Activated T-helper 1 cell treated with Interleukin-2 at 50 U/mL for 16 hours (primary cell): ENCODE data around the gene BAZ2B.
"Not testable (repeated sequence)": the region's sequence is repeated elsewhere in the genome, so short reads cannot be mapped to it uniquely, and the experiment has no call there.

ENCODE experiments used
- DNase-seq: peaks from one replicate; pipeline ENCODE4 v3.0.0-alpha.2; 2020; ENCODE audit warnings: low read depth

Gene BAZ2B

GRCh38 chr2:159411460-159411859, 204.9 kb downstream of the BAZ2B start:
- no peak for DNase-seq

- DNase-seq = no peak
These were observed 206.1 kb downstream of the BAZ2B start for GRCh38 chr2:159410276-159410675.

DNA sequence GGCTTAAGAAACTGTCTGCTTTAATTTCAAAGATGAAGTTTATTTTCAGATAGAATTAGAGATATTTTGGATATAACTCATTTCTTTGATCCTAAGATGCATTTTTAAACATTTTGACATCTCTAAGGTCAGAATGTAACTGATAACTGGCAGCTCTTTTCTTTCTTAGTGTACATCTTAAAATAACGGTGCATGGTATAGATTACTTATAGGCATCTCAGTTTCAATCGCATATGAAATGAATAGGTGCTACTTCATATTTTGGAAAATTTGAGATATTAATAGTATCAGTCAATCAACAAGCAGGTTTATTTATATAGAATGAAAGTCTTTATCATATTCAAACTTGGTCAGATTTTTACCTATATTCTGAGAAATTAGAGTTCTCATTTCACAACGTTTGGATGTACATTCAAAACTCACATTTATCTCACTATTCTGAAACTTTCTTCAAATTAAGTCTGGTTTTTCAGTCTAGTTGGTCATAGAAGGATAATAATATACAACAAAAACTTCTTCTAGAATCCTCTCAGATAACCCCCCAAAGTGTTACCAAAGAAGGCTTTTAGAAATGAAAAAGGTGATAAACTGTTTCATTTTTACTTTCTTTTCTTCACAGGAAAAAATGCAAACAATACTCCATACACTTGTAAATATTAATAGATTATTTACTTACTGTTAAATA, 207.1 kb downstream of the BAZ2B start:
- no peak for DNase-seq

- DNase-seq = no peak
These were observed 213.6 kb downstream of the BAZ2B start for GRCh38 chr2:159402790-159403189.

GRCh38 chr2:159402160-159402559, 214.2 kb downstream of the BAZ2B start:
- DNase-seq = not testable (repeated sequence)

GRCh38 chr2:159399716-159400415, 216.5 kb downstream of the BAZ2B start:
- DNase-seq = no peak

- no peak for DNase-seq
These were observed 219.5 kb downstream of the BAZ2B start for GRCh38 chr2:159396799-159397198.

GRCh38 chr2:159382447-159383028, 233.8 kb downstream of the BAZ2B start:
- DNase-seq = no peak

DNA sequence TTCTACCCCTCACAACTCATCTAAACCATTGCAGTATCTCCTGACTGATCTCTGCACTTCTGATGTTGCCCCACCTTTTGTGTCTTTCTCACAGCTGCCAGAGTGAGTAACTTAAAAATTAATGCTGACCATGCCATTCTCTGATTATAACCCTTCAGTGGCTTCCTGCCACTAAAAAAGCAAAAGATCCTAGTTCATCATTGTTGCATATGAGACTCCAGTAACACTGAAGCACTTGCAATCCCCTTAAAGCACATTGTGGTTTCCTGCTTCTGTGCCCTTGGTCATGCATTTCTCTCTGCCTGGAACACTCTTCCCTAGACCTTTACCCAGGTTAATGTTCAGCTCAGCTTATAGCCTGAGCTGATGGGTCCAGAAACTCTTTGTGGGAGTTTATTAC, 234.8 kb downstream of the BAZ2B start:
- no peak for DNase-seq

DNA sequence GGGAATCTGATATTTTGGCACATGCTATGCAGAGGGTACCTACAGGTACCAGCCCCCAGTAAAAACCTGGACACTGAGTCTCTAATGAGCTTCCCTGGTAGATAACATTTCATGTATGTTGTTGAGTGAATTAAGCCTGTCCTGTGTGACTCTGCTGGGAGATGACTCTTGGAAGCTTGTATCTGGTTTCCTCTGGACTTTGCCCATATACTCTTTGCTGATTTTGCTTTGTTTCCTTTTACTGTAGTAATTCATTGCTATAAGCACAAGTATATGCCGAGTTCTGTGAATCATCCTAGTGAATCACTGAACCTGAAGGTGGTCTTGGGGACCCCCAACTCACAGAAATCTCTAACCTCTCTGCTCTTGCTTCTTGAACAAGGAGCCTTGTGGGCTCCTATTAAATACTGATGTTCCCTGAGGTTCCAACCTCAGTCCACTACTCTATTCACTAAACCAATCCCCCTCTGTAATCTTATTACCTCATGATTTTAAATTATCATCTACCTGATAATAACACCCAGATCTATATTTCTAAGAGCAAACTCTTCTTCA, 235.6 kb downstream of the BAZ2B start:
- no peak for DNase-seq

GRCh38 chr2:159379181-159379580, 237.2 kb downstream of the BAZ2B start:
- DNase-seq = no peak

GRCh38 chr2:159375241-159375640, 241.1 kb downstream of the BAZ2B start:
- DNase-seq = no peak

DNA sequence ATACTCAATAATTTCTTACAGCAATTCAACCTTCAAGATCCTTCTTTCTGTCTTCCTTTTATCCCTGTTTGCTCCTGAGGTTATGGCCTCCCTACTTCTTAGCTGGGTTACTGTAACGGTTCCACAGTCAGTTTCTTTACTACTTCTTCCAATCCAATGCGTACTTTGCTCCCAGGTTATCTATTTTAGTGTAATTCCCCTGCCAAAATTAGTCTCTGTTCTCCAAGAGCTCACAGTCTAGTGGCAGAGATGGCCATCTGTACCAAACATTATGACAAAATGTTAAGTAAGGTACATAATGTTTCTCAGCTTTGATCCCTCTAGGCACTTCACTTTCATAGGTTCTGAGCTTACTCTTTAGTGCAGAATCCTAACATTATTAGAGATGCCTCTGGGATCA, 244.8 kb downstream of the BAZ2B start:
- no peak for DNase-seq

DNA sequence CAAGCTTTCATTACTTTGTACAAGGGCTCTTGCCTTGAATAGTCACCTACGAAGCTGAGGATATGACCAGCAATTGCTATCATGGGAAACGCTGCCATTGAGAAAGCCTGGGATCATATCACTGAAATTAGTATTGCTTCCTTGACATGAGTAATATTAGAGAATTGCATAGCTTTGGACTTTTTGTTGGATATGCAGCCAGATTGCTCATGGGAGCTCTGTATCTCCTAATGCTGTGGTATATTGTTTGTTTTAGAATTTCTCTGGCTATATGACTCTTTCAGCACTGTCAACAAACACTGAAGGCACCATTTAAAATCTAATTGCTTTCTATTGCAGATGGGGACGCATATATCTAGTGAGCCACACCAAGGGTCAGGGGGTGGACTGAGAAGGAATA, 249.8 kb downstream of the BAZ2B start:
- DNase-seq = no peak

DNA sequence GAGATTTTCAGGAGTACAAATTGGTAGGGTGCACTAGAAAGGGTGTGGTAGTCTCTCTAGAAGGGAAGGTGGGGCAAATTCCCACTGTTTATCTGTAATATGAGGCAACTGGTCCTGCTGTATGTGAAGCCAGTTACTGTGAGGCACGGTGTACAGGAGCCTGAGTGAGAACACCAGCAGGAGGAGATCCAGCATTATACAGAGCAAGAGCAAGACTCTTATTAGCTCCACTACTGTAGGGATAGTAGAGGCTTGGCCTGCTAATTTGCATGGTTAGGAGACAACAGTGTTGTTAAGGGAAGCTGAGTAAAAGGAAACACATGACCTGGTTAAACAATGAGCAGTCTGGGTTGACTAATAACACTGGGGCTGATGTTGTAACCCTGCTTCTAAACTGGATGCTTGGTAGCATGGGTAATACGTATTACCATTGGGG, 253.5 kb downstream of the BAZ2B start:
- no peak for DNase-seq

DNA sequence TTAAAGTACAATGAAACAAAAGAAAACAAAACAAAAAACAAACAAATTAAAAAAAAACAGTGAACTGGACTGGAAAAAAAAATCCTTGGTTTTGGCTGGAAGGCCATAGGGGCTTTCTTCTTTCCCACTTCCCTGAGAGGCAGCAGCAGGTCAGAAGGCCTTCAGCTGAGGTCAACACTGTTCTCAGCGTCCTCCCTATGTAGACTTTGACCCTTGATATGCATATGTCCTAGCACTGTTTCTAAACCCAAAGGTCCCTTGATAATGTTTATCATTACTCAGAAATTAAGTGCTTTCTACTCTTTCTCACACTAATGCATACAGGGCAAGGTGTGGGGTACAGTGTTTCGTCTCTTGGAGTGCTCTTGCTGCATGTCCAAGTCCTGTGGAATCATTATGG, 254.3 kb downstream of the BAZ2B start:
- no peak for DNase-seq

DNA sequence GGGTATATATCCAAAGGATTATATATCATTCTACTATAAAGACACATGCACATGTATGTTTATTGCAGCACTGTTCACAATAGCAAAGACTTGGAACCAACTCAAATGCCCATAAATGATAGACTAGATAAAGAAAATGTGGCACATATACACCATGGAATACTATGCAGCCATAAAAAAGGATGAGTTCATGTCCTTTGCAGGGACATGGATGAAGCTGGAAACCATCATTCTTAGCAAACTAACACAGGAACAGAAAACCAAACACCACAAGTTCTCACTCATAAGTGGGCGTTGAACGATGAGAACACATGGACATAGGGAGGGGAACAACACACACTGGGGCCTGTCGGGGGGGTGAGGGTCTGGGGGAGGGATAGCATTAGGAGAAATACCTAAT, 254.7 kb downstream of the BAZ2B start:
- DNase-seq = not testable (repeated sequence)

- no peak for DNase-seq
These were observed 260.2 kb downstream of the BAZ2B start for GRCh38 chr2:159356053-159356554.

DNA sequence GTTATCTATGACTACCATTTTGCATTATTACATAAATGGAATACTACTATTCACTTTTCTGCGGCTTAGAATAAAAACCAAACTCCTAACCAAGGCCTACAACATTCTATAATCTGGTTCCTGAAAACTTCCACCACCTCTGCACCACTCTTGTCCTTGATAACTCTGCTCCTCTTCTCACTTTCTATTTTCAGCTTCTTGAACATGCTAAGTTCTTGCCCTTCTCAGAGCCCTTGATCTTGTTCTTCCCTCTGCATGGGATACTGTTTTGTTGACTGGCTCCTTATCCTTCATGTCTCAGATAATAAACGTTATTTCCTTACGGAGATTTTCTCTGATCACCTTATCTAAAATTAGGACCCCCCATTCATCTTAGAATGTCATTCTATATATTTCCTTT, 264.4 kb downstream of the BAZ2B start:
- DNase-seq = no peak

GRCh38 chr2:159349674-159350299, 266.6 kb downstream of the BAZ2B start:
- no peak for DNase-seq

- DNase-seq = no peak
These were observed 289.6 kb downstream of the BAZ2B start for GRCh38 chr2:159326569-159327255.

DNA sequence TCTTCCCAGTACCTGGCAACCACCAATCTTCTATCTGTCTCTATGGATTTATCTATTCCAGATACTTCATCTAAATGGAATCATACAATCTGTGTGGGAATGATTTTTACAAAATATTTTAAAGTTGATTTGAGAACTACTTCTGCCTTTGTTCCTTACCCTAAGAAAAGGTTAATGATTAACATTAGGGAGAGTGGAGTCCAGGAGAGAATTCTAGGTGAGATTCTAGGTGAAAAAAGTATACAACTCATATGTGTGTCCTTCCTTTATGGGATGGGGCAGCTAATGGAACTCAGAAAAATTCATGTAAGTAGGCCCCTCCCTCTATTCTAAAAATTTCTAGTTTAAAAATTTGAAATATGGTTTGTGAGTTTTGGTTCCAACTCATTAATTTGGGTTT, 293.9 kb downstream of the BAZ2B start:
- no peak for DNase-seq
